ENCODE data around the gene ZFPL1.

ZFPL1 gene

GRCh38 chr11:65130631-65131416, 46.8 kb downstream of the ZFPL1 start:
- DNase-seq (ENCODE audit: low read depth), result no peak

GRCh38 chr11:65131417-65131776, 47.4 kb downstream of the ZFPL1 start:
- DNase-seq (ENCODE audit: low read depth), result no peak

- no peak for DNase-seq (ENCODE audit: low read depth)
Measured at GRCh38 chr11:65131895-65132237, 47.8 kb downstream of the ZFPL1 start.

GRCh38 chr11:65132238-65132987, 48.4 kb downstream of the ZFPL1 start:
- no peak for DNase-seq (ENCODE audit: low read depth)

- DNase-seq (ENCODE audit: low read depth), result no peak
Measured at GRCh38 chr11:65132988-65133700, 49.1 kb downstream of the ZFPL1 start.

GRCh38 chr11:65133724-65134123, 49.7 kb downstream of the ZFPL1 start:
- no peak for DNase-seq (ENCODE audit: low read depth)

GRCh38 chr11:65134240-65134951, 50.4 kb downstream of the ZFPL1 start, which contains the start of gene SYVN1:
Gene SYVN1, minus strand, starts transcription at chr11:65134519. Its CDS starts 918 bp downstream, at chr11:65133601.
- DNase-seq (ENCODE audit: low read depth), result peak; percentile 85

- DNase-seq (ENCODE audit: low read depth), result peak; percentile 80
Measured at GRCh38 chr11:65134952-65135632, 51.1 kb downstream of the ZFPL1 start.

GRCh38 chr11:65135633-65136145, 51.7 kb downstream of the ZFPL1 start:
- no peak for DNase-seq (ENCODE audit: low read depth)

- no peak for DNase-seq (ENCODE audit: low read depth)
Measured at GRCh38 chr11:65136515-65137096, 52.6 kb downstream of the ZFPL1 start.
